ENCODE data around the gene PNMA3. TPM values are rescaled to one million over a fixed set of nuclear protein-coding genes. Genes with fewer than 3 reads are reported as not detected.
"Not testable (repeated sequence)": the region's sequence is repeated elsewhere in the genome, so short reads cannot be mapped to it uniquely, and the experiment has no call there.

Gene PNMA3
- total and polyA plus RNA-seq, 2 experiments from 2014 or later: 2.5 to 8.5 TPM

DNA sequence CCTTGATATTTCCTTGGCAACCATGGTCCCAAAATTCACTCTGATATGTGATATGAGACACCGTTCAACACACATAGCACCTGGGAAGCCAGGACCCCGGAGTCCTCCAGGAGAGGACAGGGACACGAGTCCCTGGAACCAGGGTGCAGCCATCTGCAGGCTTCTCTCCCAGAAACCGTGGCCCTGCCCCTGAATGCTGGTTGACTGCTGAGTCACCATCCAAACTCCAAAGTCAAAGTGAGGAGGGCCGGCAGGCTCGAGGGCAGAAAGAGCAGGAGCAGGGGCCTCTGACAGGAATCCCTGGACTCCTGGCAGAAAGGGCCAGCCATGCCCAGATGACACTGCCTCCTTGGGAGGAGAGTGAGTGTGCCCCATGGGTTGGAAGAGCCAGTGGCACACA lies 9.1 kb downstream of the PNMA3 start:
- Histone ChIP-seq H2AFZ (no peak overlapping the region), H3K4me1 (ENCODE audit: insufficient read depth) (peaks cover 6% of the 10 kb centered on the region; the same call in 1 of the 2 replicates), H3K4me2 (no peak overlapping the region), H3K79me2 (replicated peaks; ENCODE audit: insufficient read depth) (no peaks in the 10 kb centered on the region), H3K36me3 (ENCODE audit: insufficient read depth) (no peaks in the 10 kb centered on the region), H3K27me3 (ENCODE audit: insufficient read depth) (no peaks in the 10 kb centered on the region), H3K27ac (ENCODE audit: low read depth) (no peak overlapping the region), H3K9me2 (ENCODE audit: insufficient read depth) (no peaks in the 10 kb centered on the region), H4K20me1 (replicated peaks; ENCODE audit: insufficient read depth) (no peaks in the 10 kb centered on the region), H3K4me3 (no peak overlapping the region), H3F3A (replicated peaks; ENCODE audit: low read depth) (no peaks in the 10 kb centered on the region)
- Mint-ChIP-seq H3K36me3 (ENCODE audit: low read depth) (no peaks in the 10 kb centered on the region), H3K4me1 (peaks cover 9% of the 10 kb centered on the region; the same call in 2 of the 3 replicates), H3K27ac (no peak overlapping the region), H3K4me3 (no peak overlapping the region), H3K27me3 (ENCODE audit: insufficient read depth, low read depth, poor library complexity) (peaks cover 5% of the 10 kb centered on the region), H3K9me3 (no peaks in the 10 kb centered on the region; the same call in 1 of the 3 replicates)
- DNase-seq (ENCODE audit: low spot score) (no peak), ATAC-seq (no peak)
- TF ChIP-seq ZNF114 (CRISPR knock-in tag; IDR thresholded peaks at IDR 0.05) (no peak), NANOG (IDR thresholded peaks at IDR 0.05; ENCODE audit: borderline replicate concordance) (no peak), JUNB (IDR thresholded peaks at IDR 0.05; ENCODE audit: unreplicated experiment) (no peak)
- TF ChIP-seq, protein P1, sequence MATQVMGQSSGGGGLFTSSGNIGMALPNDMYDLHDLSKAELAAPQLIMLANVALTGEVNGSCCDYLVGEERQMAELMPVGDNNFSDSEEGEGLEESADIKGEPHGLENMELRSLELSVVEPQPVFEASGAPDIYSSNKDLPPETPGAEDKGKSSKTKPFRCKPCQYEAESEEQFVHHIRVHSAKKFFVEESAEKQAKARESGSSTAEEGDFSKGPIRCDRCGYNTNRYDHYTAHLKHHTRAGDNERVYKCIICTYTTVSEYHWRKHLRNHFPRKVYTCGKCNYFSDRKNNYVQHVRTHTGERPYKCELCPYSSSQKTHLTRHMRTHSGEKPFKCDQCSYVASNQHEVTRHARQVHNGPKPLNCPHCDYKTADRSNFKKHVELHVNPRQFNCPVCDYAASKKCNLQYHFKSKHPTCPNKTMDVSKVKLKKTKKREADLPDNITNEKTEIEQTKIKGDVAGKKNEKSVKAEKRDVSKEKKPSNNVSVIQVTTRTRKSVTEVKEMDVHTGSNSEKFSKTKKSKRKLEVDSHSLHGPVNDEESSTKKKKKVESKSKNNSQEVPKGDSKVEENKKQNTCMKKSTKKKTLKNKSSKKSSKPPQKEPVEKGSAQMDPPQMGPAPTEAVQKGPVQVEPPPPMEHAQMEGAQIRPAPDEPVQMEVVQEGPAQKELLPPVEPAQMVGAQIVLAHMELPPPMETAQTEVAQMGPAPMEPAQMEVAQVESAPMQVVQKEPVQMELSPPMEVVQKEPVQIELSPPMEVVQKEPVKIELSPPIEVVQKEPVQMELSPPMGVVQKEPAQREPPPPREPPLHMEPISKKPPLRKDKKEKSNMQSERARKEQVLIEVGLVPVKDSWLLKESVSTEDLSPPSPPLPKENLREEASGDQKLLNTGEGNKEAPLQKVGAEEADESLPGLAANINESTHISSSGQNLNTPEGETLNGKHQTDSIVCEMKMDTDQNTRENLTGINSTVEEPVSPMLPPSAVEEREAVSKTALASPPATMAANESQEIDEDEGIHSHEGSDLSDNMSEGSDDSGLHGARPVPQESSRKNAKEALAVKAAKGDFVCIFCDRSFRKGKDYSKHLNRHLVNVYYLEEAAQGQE (IDR thresholded peaks at IDR 0.05; ENCODE audit: unreplicated experiment): no peak

DNA sequence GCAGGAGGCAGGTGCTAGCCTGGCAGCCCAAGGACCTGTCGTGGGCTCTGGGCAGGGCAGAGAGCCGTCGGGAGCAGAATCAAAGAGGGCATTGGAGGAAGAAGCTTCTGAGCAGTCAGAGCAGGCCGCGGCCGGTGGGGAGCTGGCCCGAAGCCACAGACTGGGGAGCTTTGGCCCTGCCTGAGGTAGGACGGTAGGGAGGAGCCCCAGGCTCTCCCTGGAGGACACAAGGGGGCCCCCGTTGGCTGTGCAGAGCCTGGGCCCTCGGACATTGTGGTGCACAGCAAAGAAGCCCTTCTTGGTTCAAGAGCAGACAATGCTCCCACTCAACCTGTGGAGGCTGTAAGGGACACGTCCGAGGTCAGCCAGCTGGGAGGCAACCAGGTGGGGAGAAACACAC lies 10.1 kb downstream of the PNMA3 start:
- H3K4me1 Mint-ChIP-seq; DNase-seq (ENCODE audit: low spot score); H3K79me2 ChIP-seq (replicated peaks; ENCODE audit: insufficient read depth); H3K27me3 ChIP-seq (ENCODE audit: insufficient read depth); H3K36me3 Mint-ChIP-seq (ENCODE audit: low read depth); H3K27ac Mint-ChIP-seq; H2AFZ ChIP-seq; ATAC-seq; H3K27ac ChIP-seq (ENCODE audit: low read depth); H3K4me1 ChIP-seq (ENCODE audit: insufficient read depth); H4K20me1 ChIP-seq (replicated peaks; ENCODE audit: insufficient read depth); H3K9me2 ChIP-seq (ENCODE audit: insufficient read depth); H3K4me2 ChIP-seq; H3F3A ChIP-seq (replicated peaks; ENCODE audit: low read depth); H3K36me3 ChIP-seq (ENCODE audit: insufficient read depth); H3K4me3 ChIP-seq; H3K9me3 Mint-ChIP-seq; H3K27me3 Mint-ChIP-seq (ENCODE audit: insufficient read depth, low read depth, poor library complexity); H3K4me3 Mint-ChIP-seq: not testable (repeated sequence)

DNA sequence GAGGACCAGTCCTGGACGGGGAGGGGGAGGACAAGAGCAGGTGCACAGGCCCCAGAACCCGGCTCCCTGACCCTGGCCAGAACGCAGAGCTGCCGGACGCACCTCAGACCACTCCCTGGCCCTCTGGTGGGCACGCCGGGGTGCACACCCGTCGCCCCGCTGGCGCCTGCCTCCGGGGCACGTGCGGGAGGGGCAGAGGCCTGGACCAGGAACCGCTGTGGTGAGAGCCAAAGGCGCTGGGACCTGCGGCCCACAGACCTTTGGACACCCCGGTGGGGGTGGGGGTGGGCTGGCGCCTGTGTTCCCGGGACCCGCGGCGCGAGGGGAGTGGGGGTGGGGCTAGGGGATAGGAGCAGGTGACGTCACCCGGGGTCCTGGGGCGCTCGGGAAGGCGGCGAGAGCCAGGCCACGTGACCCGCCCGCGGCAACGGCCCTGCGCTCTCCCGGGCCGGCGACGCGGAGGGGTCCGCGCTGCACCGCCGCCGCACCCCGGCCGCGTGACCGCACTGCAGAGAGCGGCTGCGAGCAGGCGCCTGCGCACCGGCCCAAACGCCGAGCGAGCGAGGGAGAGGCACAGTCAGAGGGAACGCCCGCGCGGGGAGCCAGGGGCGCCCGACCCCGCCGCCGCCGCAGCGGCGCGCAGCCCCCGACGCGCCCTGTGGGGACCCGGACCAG lies 15.8 kb downstream of the PNMA3 start, which contains the start of gene PNMA6A:
PNMA6A (plus strand) TSS at position 546 of the 675 bp plus-strand sequence. CDS start 609 bp downstream, outside the sequence.
- not testable (repeated sequence) for H3K4me3 Mint-ChIP-seq; H3K9me3 Mint-ChIP-seq; H3K4me1 ChIP-seq (ENCODE audit: insufficient read depth); H3K9me2 ChIP-seq (ENCODE audit: insufficient read depth); H3K27ac ChIP-seq (ENCODE audit: low read depth); H3K4me1 Mint-ChIP-seq; H3K79me2 ChIP-seq (replicated peaks; ENCODE audit: insufficient read depth); H3K4me2 ChIP-seq; H3K36me3 Mint-ChIP-seq (ENCODE audit: low read depth); H3K27me3 Mint-ChIP-seq (ENCODE audit: insufficient read depth, low read depth, poor library complexity); H4K20me1 ChIP-seq (replicated peaks; ENCODE audit: insufficient read depth); H2AFZ ChIP-seq; H3K27ac Mint-ChIP-seq; H3K27me3 ChIP-seq (ENCODE audit: insufficient read depth); H3K4me3 ChIP-seq; DNase-seq (ENCODE audit: low spot score); H3F3A ChIP-seq (replicated peaks; ENCODE audit: low read depth); H3K36me3 ChIP-seq (ENCODE audit: insufficient read depth)
- ATAC-seq: peak; percentile 75

DNA sequence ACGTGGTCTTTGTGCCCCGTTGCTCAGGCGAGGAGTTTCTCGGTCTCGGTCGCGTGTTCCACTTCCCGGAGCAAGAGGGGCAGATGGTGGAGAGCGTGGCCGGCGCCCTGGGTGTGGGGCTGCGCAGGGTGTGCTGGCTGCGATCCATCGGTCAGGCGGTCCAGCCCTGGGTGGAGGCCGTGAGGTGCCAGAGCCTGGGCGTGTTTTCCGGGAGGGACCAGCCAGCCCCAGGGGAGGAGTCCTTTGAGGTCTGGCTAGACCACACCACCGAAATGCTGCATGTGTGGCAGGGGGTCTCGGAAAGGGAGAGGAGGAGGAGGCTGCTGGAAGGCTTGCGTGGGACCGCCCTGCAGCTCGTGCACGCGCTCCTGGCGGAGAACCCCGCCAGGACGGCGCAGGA lies 17.1 kb downstream of the PNMA3 start:
- not testable (repeated sequence) for H3K36me3 ChIP-seq (ENCODE audit: insufficient read depth); ATAC-seq; H3K27me3 ChIP-seq (ENCODE audit: insufficient read depth); H3K27ac ChIP-seq (ENCODE audit: low read depth); H2AFZ ChIP-seq; H3K27me3 Mint-ChIP-seq (ENCODE audit: insufficient read depth, low read depth, poor library complexity); H3K9me2 ChIP-seq (ENCODE audit: insufficient read depth); H3K4me3 Mint-ChIP-seq; H3K79me2 ChIP-seq (replicated peaks; ENCODE audit: insufficient read depth); H3K4me3 ChIP-seq; H3F3A ChIP-seq (replicated peaks; ENCODE audit: low read depth); DNase-seq (ENCODE audit: low spot score); H3K4me1 ChIP-seq (ENCODE audit: insufficient read depth); H3K4me2 ChIP-seq; H3K36me3 Mint-ChIP-seq (ENCODE audit: low read depth); H4K20me1 ChIP-seq (replicated peaks; ENCODE audit: insufficient read depth); H3K27ac Mint-ChIP-seq; H3K9me3 Mint-ChIP-seq; H3K4me1 Mint-ChIP-seq

Data from GM23338 (cell line).